Fibroblast of villous mesenchyme (primary cell): ENCODE results near the gene PXDN. TPM values are rescaled to one million over a fixed set of nuclear protein-coding genes. Genes with fewer than 3 reads are reported as not detected.

Experiments
- DNase-seq: peaks from one replicate; pipeline ENCODE4 v3.0.0-alpha.2; 2010; ENCODE audit warnings: low read depth
- H3K4me3 ChIP-seq: 2 replicates; pipeline ENCODE4 v1.5.1; 2011; ENCODE audit warnings: low read depth, mild to moderate bottlenecking, low read length
- CTCF ChIP-seq: IDR thresholded peaks from 2 replicates; pipeline ENCODE4 v1.5.1; 2012; ENCODE audit warnings: low read depth, mild to moderate bottlenecking, low read length; ENCODE audit not compliant: insufficient read depth
- total RNA-seq: library from RNA; depleted of rRNA; stranded (reverse); fragments of >200 nt; gene quantifications from 2 replicates; pipeline ENCODE4 v1.2.3, GENCODE V29; 2012

Gene PXDN
- total RNA-seq, 1 donor, result 296 TPM

DNA sequence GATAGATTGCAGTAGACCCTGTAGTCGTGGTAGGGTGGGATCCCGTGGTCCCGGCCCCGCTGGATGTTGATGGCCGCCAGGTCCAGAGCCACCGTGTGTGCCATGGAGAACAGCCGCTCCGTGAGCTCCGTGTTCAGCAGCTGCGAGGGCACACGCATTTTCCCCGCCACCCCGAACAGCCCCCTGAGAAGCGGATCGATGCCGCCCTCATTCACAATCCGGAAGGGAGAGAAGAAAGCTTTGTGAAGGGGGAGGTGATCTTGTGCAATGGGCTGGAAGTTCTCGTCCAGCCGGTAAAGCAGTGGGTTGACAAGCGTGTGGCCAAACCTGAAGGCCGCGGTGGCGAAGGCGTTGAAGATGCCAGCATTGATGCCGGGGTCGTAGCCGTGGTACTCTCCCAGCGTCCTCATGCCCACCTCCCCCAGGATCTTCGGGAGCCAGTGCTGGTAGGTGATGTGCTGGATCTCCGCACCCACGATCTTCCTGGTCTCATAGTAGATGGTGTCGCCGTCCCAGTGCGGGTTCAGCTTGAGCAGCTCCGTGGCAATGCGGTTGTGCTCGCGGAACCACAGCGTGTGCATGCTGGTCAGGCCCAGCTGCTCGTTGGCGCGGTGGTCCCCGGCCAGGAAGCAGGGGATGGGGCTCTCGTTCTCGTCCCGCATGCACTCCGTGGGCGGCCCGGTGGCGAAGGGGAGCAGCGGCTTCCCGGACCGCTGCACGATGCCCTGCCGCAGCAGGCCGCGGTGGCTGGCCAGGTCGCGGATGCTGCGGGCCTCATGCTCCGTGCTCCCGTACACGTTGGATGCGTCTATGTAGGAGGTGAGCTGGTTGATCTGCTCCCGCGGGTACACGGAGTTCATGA lies 95.8 kb downstream of the PXDN start:
- no peak for TF ChIP-seq CTCF
- no peak overlapping the region for H3K4me3 ChIP-seq
- no peak for DNase-seq

DNA sequence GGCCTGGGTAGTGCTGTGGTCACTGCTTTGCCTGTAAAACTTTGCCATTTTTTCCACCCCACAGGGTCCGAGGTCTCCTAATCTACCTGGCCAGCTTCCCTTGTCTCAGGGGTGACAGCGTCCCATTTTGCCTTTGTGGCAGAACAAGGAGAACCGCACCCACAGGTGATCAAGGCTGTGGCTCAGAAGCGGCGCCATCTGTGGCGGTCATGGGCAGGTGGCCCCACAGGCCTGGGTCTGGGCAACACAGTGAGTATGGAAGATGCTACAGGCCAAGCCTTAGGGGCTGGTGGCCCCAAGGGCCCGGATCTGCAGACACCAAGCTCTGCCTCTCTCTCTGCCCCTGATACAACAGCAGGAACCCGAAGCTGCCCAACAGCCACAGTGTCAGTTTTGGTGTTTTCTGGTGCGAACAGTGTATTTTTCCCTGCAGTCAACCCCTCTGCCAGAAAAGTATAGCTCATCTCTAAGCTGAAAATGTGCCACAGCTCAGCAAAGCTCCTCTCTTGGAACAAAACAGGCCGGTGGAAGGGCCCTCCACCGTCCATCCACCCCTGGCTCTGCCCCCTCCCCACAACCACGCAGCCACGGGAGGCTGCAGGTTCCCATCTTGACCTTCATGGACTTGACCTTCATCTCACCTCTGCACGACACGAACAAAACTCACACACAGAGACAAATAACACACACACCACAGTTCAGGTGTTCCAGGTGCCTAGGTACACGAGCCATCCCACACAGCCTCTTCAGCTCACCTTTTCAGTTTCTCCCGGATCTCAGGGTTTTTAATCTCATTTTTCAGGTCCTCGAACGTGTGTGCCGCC lies 96.7 kb downstream of the PXDN start:
- H3K4me3 ChIP-seq, result no peak overlapping the region
- no peak for DNase-seq
- no peak for TF ChIP-seq CTCF

DNA sequence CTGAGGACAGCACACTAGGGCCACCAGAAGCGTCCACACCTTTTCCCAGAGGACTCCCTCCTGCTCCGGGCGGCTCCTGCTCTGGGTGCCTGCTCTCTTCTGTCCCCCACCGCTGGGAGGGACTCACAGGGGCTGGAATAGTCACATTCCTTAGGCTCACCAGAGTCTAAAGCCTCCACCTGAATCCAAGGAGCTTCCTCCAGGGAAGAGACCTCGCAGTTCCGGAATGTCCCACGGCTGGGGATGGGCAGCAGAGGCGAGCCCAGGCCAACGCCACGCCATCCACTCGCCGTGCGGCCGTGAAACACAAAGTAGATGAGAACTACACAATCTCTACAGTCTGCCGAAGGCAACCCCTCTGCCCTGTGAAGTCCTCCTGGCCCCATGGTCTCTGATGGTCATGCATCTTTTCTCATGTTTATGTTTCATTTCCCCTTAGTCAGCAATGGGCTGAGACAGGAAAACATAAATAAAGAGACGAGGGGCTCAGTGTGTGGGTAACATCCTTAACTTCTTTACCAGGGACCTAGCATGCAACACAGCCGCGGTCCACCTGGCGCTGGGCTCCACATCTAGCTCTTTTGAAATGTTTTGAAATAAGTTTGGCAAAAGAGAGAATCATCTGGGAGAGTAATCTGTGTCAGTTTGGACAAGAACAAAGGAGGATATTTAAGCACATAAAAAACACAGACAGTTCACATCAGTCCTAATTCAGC lies 98.4 kb downstream of the PXDN start:
- H3K4me3 ChIP-seq, result no peak overlapping the region
- DNase-seq, result peak; percentile 69
- no peak for TF ChIP-seq CTCF

- H3K4me3 ChIP-seq, result no peak overlapping the region
- no peak for DNase-seq
- no peak for TF ChIP-seq CTCF
Observed at GRCh38 chr2:1644427-1644826, 99.9 kb downstream of the PXDN start.

GRCh38 chr2:1642993-1643619 lies 101.2 kb downstream of the PXDN start:
- no peak for DNase-seq
- TF ChIP-seq CTCF, result no peak
- H3K4me3 ChIP-seq, result no peak overlapping the region
